Measurements from ENCODE around the gene BICC1. TPM values are rescaled to one million over a fixed set of nuclear protein-coding genes. Genes with fewer than 3 reads are reported as not detected.

Gene BICC1
- total and polyA plus RNA-seq, 2 of the 13 experiments (the other 11 are each of a cell fraction or from before 2014, with no cell fraction given), result 0.18 to 1.5 TPM

DNA sequence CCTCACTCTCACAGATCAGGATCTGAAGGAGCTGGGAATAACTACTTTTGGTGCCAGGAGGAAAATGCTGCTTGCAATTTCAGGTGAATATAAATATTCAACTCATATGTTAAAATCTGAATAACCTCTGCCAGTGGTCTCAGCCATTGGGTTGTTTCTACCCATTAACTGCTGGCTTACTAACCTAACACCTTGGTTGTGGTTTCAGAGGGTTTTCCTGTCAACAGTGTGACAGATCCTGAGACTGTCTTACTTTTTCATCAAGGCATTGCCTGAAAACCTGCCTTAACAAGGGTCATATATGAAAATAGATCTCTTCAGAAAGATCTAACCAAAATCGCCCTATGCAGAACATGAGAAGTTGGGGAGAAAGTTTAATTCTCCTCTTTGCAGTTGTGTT is 307.7 kb downstream of the BICC1 start (continued):
- TF ChIP-seq ZNF703 (CRISPR knock-in tag; IDR thresholded peaks at IDR 0.05; ENCODE audit: borderline replicate concordance) (no peak), ERF (CRISPR knock-in tag; IDR thresholded peaks at IDR 0.05) (no peak), ZKSCAN5 (CRISPR knock-in tag; IDR thresholded peaks at IDR 0.05) (no peak), ZFP36 (IDR thresholded peaks at IDR 0.05; ENCODE audit: borderline replicate concordance, low read depth, low read length, partially characterized antibody) (no peak), ZBTB38 (CRISPR knock-in tag; IDR thresholded peaks at IDR 0.05) (no peak)

DNA sequence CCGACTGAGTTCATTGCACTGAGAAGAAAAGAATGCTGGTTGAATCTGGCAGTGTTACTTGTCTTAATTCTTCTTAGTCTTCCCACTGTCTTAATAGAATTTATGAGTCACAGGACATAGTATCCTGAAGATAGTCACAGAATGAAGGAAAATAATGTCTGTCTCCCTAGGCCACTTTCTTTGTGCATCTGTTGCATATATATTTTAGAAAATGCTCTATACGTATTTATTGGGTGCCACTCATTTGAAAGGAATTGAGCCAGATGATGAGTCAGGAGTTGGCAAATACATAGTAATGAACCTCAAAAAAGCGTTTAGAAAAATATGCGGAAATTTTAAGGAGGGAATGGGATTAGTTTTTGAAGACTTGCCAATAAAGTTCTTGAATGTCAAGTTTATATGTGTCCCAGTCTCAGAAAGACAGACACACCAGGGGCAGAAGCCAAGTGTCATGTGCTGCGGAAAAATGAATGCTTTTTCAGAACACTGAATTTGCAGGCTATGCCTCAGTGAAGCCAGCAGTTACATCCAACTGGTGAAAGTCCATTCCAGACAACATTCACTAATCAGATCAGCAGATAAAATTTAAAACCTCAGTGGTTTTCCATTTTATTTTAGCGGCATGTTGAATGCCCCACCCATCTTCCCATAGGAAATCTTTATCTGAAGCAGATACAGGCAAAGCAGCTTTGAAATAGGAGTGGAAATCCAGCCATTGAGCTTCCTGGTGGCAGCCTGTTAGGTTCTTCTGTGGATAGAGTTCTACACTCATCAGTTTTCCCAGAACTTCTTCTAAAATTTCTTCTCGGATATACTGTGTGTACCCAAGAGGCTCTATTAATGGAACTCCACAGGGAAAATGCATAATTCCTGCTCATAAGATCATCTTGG is 308.4 kb downstream of the BICC1 start:
- no peak overlapping the region for H2AFZ ChIP-seq (ENCODE audit: low read length)
- intact Hi-C loops (cut with micrococcal nuclease; ENCODE audit: unreplicated experiment) (no loop called here), in situ Hi-C loops (cut with HindIII; ENCODE audit: extremely low pct_ligation_motif_present, low pct_unique_long_range_greater_than_20kb) (no loop called here)
- ChIA-PET CTCF (ENCODE audit: low intra/inter-chr PET ratio, low total read pairs) (no interaction called here), POLR2A (no interaction called here)
- DNase-seq (ENCODE audit: low spot score) (no peak), ATAC-seq (no peak), FAIRE-seq (no peak)
- peaks cover 30% of the 10 kb centered on the region for H3K4me1 ChIP-seq (ENCODE audit: insufficient read depth, low read length)
- H3K9ac ChIP-seq (ENCODE audit: insufficient read depth, low read depth, low read length), result no peak overlapping the region
- no peak overlapping the region for H3K4me3 ChIP-seq (replicated peaks in 1 of 3; ENCODE audit: insufficient read depth in 1 of 3, low read depth in 2 of 3, low read length in 3 of 3)
- H3K27ac ChIP-seq (ENCODE audit: extremely low read length, insufficient read depth, low read length), result no peak overlapping the region
- H4K20me1 ChIP-seq (ENCODE audit: insufficient read depth, low read length), result no peaks in the 10 kb centered on the region
- 96% methylated on average over 7 of the region's 7 CpGs for WGBS (ENCODE audit: low lambda C conversion rate)
- no peaks in the 10 kb centered on the region; a peak in 1 of 5 replicates for H3K36me3 ChIP-seq (replicated peaks in 1 of 2; ENCODE audit: control insufficient read depth in 1 of 2, insufficient read depth in 2 of 2, low read length in 2 of 2)
- H3K4me2 ChIP-seq (ENCODE audit: low read depth, low read length), result no peak overlapping the region
- no peaks in the 10 kb centered on the region for H3K9me3 ChIP-seq (ENCODE audit: low read length)
- H3K79me2 ChIP-seq (ENCODE audit: insufficient read depth, low read length), result no peaks in the 10 kb centered on the region
- no TSS peak for BruUV-seq (replicated peaks)
- H3K27me3 ChIP-seq (ENCODE audit: control insufficient read depth in 1 of 2, insufficient read depth in 2 of 2, low read length in 2 of 2), result no peaks in the 10 kb centered on the region
- TF ChIP-seq ZNF713 (CRISPR knock-in tag; IDR thresholded peaks at IDR 0.05) (no peak), MED13 (CRISPR knock-in tag; IDR thresholded peaks at IDR 0.05) (no peak), NKX3-1 (CRISPR knock-in tag; IDR thresholded peaks at IDR 0.05) (no peak), ATF6 (CRISPR knock-in tag; conservative IDR thresholded peaks at IDR 0.05) (no peak), TP53 (CRISPR knock-in tag; conservative IDR thresholded peaks at IDR 0.05) (no peak), SALL1 (CRISPR knock-in tag; IDR thresholded peaks at IDR 0.05) (no peak), ZNF34 (CRISPR knock-in tag; IDR thresholded peaks at IDR 0.05; ENCODE audit: borderline replicate concordance) (no peak), ISL2 (CRISPR knock-in tag; IDR thresholded peaks at IDR 0.05) (no peak), HMGXB3 (CRISPR knock-in tag; IDR thresholded peaks at IDR 0.05; ENCODE audit: borderline replicate concordance) (no peak), ZNF709 (CRISPR knock-in tag; IDR thresholded peaks at IDR 0.05) (no peak), TRIM24 (CRISPR knock-in tag; IDR thresholded peaks at IDR 0.05) (no peak), ZBTB20 (CRISPR knock-in tag; IDR thresholded peaks at IDR 0.05; ENCODE audit: borderline replicate concordance, low read depth) (no peak), GPN1 (CRISPR knock-in tag; IDR thresholded peaks at IDR 0.05; ENCODE audit: borderline replicate concordance) (no peak)
